GM21717 (cell line): Measurements from ENCODE around the gene PIGX.

Experiments
- ATAC-seq: cut with Tn5 transposase; IDR thresholded peaks from one replicate; pipeline ENCODE4 v1.9.1; 2021; ENCODE audit warnings: mild to moderate bottlenecking, moderate library complexity; ENCODE audit not compliant: unreplicated experiment

The PIGX gene

GRCh38 chr3:196754091-196754981, 42.2 kb downstream of the PIGX start:
- no peak for ATAC-seq

- no peak for ATAC-seq
Measured at GRCh38 chr3:196756732-196757131, 44.6 kb downstream of the PIGX start.

GRCh38 chr3:196757876-196758739, 45.9 kb downstream of the PIGX start:
- no peak for ATAC-seq

GRCh38 chr3:196763179-196763578, 51.0 kb downstream of the PIGX start:
- no peak for ATAC-seq

GRCh38 chr3:196765454-196765853, 53.3 kb downstream of the PIGX start:
- no peak for ATAC-seq

- ATAC-seq = no peak
Measured at GRCh38 chr3:196771067-196771466, 58.9 kb downstream of the PIGX start.

GRCh38 chr3:196772102-196772501, 59.9 kb downstream of the PIGX start:
- ATAC-seq = no peak

- ATAC-seq = no peak
Measured at GRCh38 chr3:196772897-196773296, 60.7 kb downstream of the PIGX start.

- no peak for ATAC-seq
Measured at GRCh38 chr3:196774191-196774820, 62.1 kb downstream of the PIGX start.

GRCh38 chr3:196774848-196775422, 62.8 kb downstream of the PIGX start:
- ATAC-seq = no peak

GRCh38 chr3:196775938-196776337, 63.8 kb downstream of the PIGX start:
- ATAC-seq = no peak

GRCh38 chr3:196777836-196778235, 65.7 kb downstream of the PIGX start:
- no peak for ATAC-seq

GRCh38 chr3:196778755-196779154, 66.6 kb downstream of the PIGX start:
- ATAC-seq = no peak

GRCh38 chr3:196782511-196782910, 70.3 kb downstream of the PIGX start:
- ATAC-seq = no peak
